ENCODE results near the gene DPYD. TPM values are rescaled to one million over a fixed set of nuclear protein-coding genes. Genes with fewer than 3 reads are reported as not detected.

DPYD gene
- polyA plus RNA-seq, 1 of the 3 experiments (the other 2 are of a cell fraction) = 23.0 TPM

GRCh38 chr1:97834899-97835298 is 85.9 kb downstream of the DPYD start (continued):
- no peak for TF ChIP-seq ZBTB33 (IDR thresholded peaks at IDR 0.05; ENCODE audit: borderline replicate concordance, low read depth)
- TF ChIP-seq YY1 (IDR thresholded peaks at IDR 0.05; ENCODE audit: low read depth) = no peak
- no peak for TF ChIP-seq IRF3 (IDR thresholded peaks at IDR 0.05; ENCODE audit: low read depth, low read length)
- peak; percentile 42; the same call in 1 of the 2 replicates for TF ChIP-seq RCOR1 (IDR thresholded peaks at IDR 0.05; ENCODE audit: low read length)

GRCh38 chr1:97833881-97834280 is 87.0 kb downstream of the DPYD start:
- CTCF ChIA-PET = interaction anchor here (1.3 kb wide), 1 partner anchor 14 kb away, joined by 3 read pairs; no protein-coding TSS in a partner anchor
- Histone ChIP-seq H3F3A (replicated peaks; ENCODE audit: insufficient read depth) (peaks cover 25% of the 10 kb centered on the region), H3K4me3 (ENCODE audit: low read depth in 2 of 2, low read length in 1 of 2) (no peak overlapping the region), H3K4me2 (no peak overlapping the region), H4K20me1 (ENCODE audit: insufficient read depth) (no peaks in the 10 kb centered on the region), H3K4me1 (ENCODE audit: control insufficient read depth in 1 of 2, insufficient read depth in 2 of 2, low read depth in 1 of 2, low read length in 1 of 2) (peaks cover 17 to 36% of the 10 kb centered on the region in 2 experiments; a peak in 3 of 4 replicates), H3K27me3 (ENCODE audit: insufficient read depth) (no peaks in the 10 kb centered on the region), H3K9ac (no peak overlapping the region), H3K9me2 (no peaks in the 10 kb centered on the region; the same call in 1 of the 2 replicates), H2AFZ (ENCODE audit: low read depth) (no peak overlapping the region), H3K79me2 (ENCODE audit: insufficient read depth) (peaks cover 90% of the 10 kb centered on the region), H3K36me3 (replicated peaks in 1 of 2; ENCODE audit: control insufficient read depth in 1 of 2, insufficient read depth in 2 of 2, low read length in 1 of 2) (peaks cover 0 to 28% of the 10 kb centered on the region in 2 experiments), H3K27ac (ENCODE audit: low read depth in 2 of 2, low read length in 1 of 2) (no peak overlapping the region), H3K9me3 (no peaks in the 10 kb centered on the region)
- 91% methylated on average over 2 of the region's 2 CpGs for WGBS (ENCODE audit: low lambda C conversion rate)
- POLR2A ChIA-PET = no interaction called here
- TF ChIP-seq RCOR1 (IDR thresholded peaks at IDR 0.05; ENCODE audit: low read length) = no peak
- no peak for TF ChIP-seq MXI1 (IDR thresholded peaks at IDR 0.05; ENCODE audit: low read depth, low read length)
- DNase-seq = no peak

- no peak for DNase-seq
- TF ChIP-seq ELF1 (IDR thresholded peaks at IDR 0.05) (no peak), FOXM1 (IDR thresholded peaks at IDR 0.05; ENCODE audit: low read depth) (no peak), NFIC (IDR thresholded peaks at IDR 0.05; ENCODE audit: borderline replicate concordance) (0 out of 2 replicates have a peak, but pooled peaks have one; percentile 19)
- WGBS (ENCODE audit: low lambda C conversion rate) = 100% methylated on average over 1 of the region's 1 CpG
- POLR2A ChIA-PET = no interaction called here
- Histone ChIP-seq H3K9me2 (no peaks in the 10 kb centered on the region; the same call in 1 of the 2 replicates), H3K27me3 (ENCODE audit: insufficient read depth) (no peaks in the 10 kb centered on the region), H3K9me3 (no peaks in the 10 kb centered on the region), H4K20me1 (ENCODE audit: insufficient read depth) (no peaks in the 10 kb centered on the region), H3K79me2 (ENCODE audit: insufficient read depth) (peaks cover 89% of the 10 kb centered on the region), H2AFZ (ENCODE audit: low read depth) (no peak overlapping the region), H3K4me1 (ENCODE audit: control insufficient read depth in 1 of 2, insufficient read depth in 2 of 2, low read depth in 1 of 2, low read length in 1 of 2) (peaks cover 19 to 34% of the 10 kb centered on the region in 2 experiments; a peak in 3 of 4 replicates), H3F3A (replicated peaks; ENCODE audit: insufficient read depth) (peaks cover 19% of the 10 kb centered on the region), H3K4me3 (ENCODE audit: low read depth in 2 of 2, low read length in 1 of 2) (no peak overlapping the region), H3K9ac (no peak overlapping the region), H3K36me3 (replicated peaks in 1 of 2; ENCODE audit: control insufficient read depth in 1 of 2, insufficient read depth in 2 of 2, low read length in 1 of 2) (peaks cover 0 to 39% of the 10 kb centered on the region in 2 experiments), H3K27ac (ENCODE audit: low read depth in 2 of 2, low read length in 1 of 2) (0 out of 4 replicates have a peak overlapping the region, but pooled peaks of 1 of the 2 experiments have one; percentile 1), H3K4me2 (no peak overlapping the region)
- CTCF ChIA-PET = no interaction called here
These were observed 88.4 kb downstream of the DPYD start for GRCh38 chr1:97832481-97832880.
